ENCODE measurements around the gene UNC50.

UNC50 gene

GRCh38 chr2:98571796-98572195 is 36.6 kb upstream of the UNC50 start:
- no peak for TF ChIP-seq CTCF (IDR thresholded peaks at IDR 0.05)
- Histone ChIP-seq H3K27ac (no peak overlapping the region), H3K4me1 (no peaks in the 10 kb centered on the region), H3K36me3 (peaks cover 26 to 100% (median 73%) of the 10 kb centered on the region in 3 donors), H3K9me3 (no peaks in the 10 kb centered on the region), H3K4me3 (no peak overlapping the region), H3K27me3 (no peaks in the 10 kb centered on the region)
- no peak for DNase-seq
- intact Hi-C loops (cut with DNase I; ENCODE audit: low total_unique reads) = no loop called here

GRCh38 chr2:98572211-98572610 is 36.2 kb upstream of the UNC50 start:
- Histone ChIP-seq H3K4me1 (no peaks in the 10 kb centered on the region), H3K27ac (no peak overlapping the region), H3K4me3 (no peak overlapping the region), H3K36me3 (peaks cover 29 to 100% (median 74%) of the 10 kb centered on the region in 3 donors), H3K27me3 (no peaks in the 10 kb centered on the region), H3K9me3 (no peaks in the 10 kb centered on the region)
- intact Hi-C loops (cut with DNase I; ENCODE audit: low total_unique reads) = no loop called here
- TF ChIP-seq CTCF (IDR thresholded peaks at IDR 0.05) = no peak
- no peak for DNase-seq

- intact Hi-C loops (cut with DNase I; ENCODE audit: low total_unique reads) = no loop called here
- Histone ChIP-seq H3K27me3 (no peaks in the 10 kb centered on the region), H3K27ac (no peak overlapping the region), H3K36me3 (peaks cover 30 to 100% (median 74%) of the 10 kb centered on the region in 3 donors), H3K4me3 (no peak overlapping the region), H3K9me3 (no peaks in the 10 kb centered on the region), H3K4me1 (no peaks in the 10 kb centered on the region)
- no peak for TF ChIP-seq CTCF (IDR thresholded peaks at IDR 0.05)
- DNase-seq = no peak
Observed at GRCh38 chr2:98572676-98573075, 35.7 kb upstream of the UNC50 start.

GRCh38 chr2:98573426-98573825 is 35.0 kb upstream of the UNC50 start:
- Histone ChIP-seq H3K4me3 (no peak overlapping the region), H3K36me3 (peaks cover 24 to 100% (median 77%) of the 10 kb centered on the region in 3 donors), H3K27me3 (no peaks in the 10 kb centered on the region), H3K9me3 (no peaks in the 10 kb centered on the region), H3K27ac (no peak overlapping the region), H3K4me1 (no peaks in the 10 kb centered on the region)
- no peak for DNase-seq
- no peak for TF ChIP-seq CTCF (IDR thresholded peaks at IDR 0.05)
- intact Hi-C loops (cut with DNase I; ENCODE audit: low total_unique reads) = no loop called here

GRCh38 chr2:98576666-98577312 is 31.6 kb upstream of the UNC50 start:
- TF ChIP-seq CTCF (IDR thresholded peaks at IDR 0.05) = no peak
- Histone ChIP-seq H3K9me3 (no peaks in the 10 kb centered on the region), H3K27ac (no peak overlapping the region), H3K4me1 (no peaks in the 10 kb centered on the region), H3K4me3 (no peak overlapping the region), H3K36me3 (peaks cover 27 to 93% (median 60%) of the 10 kb centered on the region in 3 donors), H3K27me3 (no peaks in the 10 kb centered on the region)
- intact Hi-C loops (cut with DNase I; ENCODE audit: low total_unique reads) = no loop called here
- DNase-seq = no peak

GRCh38 chr2:98577313-98577712 is 31.1 kb upstream of the UNC50 start:
- DNase-seq = no peak
- H3K36me3 ChIP-seq = peaks cover 31 to 93% (median 60%) of the 10 kb centered on the region in 3 donors
- no peaks in the 10 kb centered on the region for H3K27me3 ChIP-seq
- no peaks in the 10 kb centered on the region for H3K4me1 ChIP-seq
- H3K27ac ChIP-seq = no peak overlapping the region
- intact Hi-C loops (cut with DNase I; ENCODE audit: low total_unique reads) = no loop called here
- H3K9me3 ChIP-seq = no peaks in the 10 kb centered on the region
- no peak for TF ChIP-seq CTCF (IDR thresholded peaks at IDR 0.05)
- no peak overlapping the region for H3K4me3 ChIP-seq
